Astrocyte of the spinal cord (primary cell): Measurements from ENCODE around the gene TOLLIP.

Experiments used
- DNase-seq: peaks from one replicate; pipeline ENCODE4 v3.0.0; 2011; ENCODE audit warnings: low read depth, low spot score
- H3K4me3 ChIP-seq: 2 replicates; pipeline ENCODE4 v1.5.1; 2011; ENCODE audit warnings: low read depth, mild to moderate bottlenecking, low read length, moderate library complexity
- CTCF ChIP-seq: IDR thresholded peaks from 2 replicates; pipeline ENCODE4 v1.5.1; 2012; ENCODE audit warnings: low read depth, mild to moderate bottlenecking, low read length, inconsistent platforms
- in situ Hi-C: cut with HindIII; loops from 2 replicates; pipeline ENCODE4 v1.10.0; 2017; ENCODE audit warnings: low sequenced_read_pairs

TOLLIP gene

GRCh38 chr11:1281326-1281973 is 28.0 kb downstream of the TOLLIP start:
- H3K4me3 ChIP-seq, result no peak overlapping the region
- no peak for DNase-seq
- in situ Hi-C loops, result no loop called here
- no peak for TF ChIP-seq CTCF

GRCh38 chr11:1280116-1281035 is 29.1 kb downstream of the TOLLIP start:
- no peak for TF ChIP-seq CTCF
- in situ Hi-C loops, result no loop called here
- no peak for DNase-seq
- no peak overlapping the region for H3K4me3 ChIP-seq

- H3K4me3 ChIP-seq, result no peak overlapping the region
- no peak for TF ChIP-seq CTCF
- DNase-seq, result no peak
- in situ Hi-C loops, result no loop called here
These were observed 29.8 kb downstream of the TOLLIP start for GRCh38 chr11:1279674-1280055.

GRCh38 chr11:1278766-1279673 is 30.4 kb downstream of the TOLLIP start:
- in situ Hi-C loops, result no loop called here
- TF ChIP-seq CTCF, result no peak
- no peak for DNase-seq
- no peak overlapping the region for H3K4me3 ChIP-seq

- no peak for TF ChIP-seq CTCF
- DNase-seq, result no peak
- in situ Hi-C loops, result no loop called here
- no peak overlapping the region for H3K4me3 ChIP-seq
These were observed 31.4 kb downstream of the TOLLIP start for GRCh38 chr11:1277936-1278512.
